GM12891 (cell line): ENCODE data around the gene DNAJC3.

ENCODE experiments used
- POLR2A ChIP-seq: IDR thresholded peaks from 2 replicates; pipeline ENCODE4 v1.6.1; 2011; ENCODE audit warnings: low read depth, low read length, control low read depth
- POLR2AphosphoS5 ChIP-seq: IDR thresholded peaks from 2 replicates; pipeline ENCODE4 v1.6.1; 2011; ENCODE audit warnings: low read depth, low read length, control low read depth

GRCh38 chr13:95656386-95657015, 20.4 kb upstream of the DNAJC3 start:
- TF ChIP-seq POLR2AphosphoS5: no peak
- no peak for TF ChIP-seq POLR2A
